Measurements from ENCODE around the gene GXYLT2.

The GXYLT2 gene

DNA sequence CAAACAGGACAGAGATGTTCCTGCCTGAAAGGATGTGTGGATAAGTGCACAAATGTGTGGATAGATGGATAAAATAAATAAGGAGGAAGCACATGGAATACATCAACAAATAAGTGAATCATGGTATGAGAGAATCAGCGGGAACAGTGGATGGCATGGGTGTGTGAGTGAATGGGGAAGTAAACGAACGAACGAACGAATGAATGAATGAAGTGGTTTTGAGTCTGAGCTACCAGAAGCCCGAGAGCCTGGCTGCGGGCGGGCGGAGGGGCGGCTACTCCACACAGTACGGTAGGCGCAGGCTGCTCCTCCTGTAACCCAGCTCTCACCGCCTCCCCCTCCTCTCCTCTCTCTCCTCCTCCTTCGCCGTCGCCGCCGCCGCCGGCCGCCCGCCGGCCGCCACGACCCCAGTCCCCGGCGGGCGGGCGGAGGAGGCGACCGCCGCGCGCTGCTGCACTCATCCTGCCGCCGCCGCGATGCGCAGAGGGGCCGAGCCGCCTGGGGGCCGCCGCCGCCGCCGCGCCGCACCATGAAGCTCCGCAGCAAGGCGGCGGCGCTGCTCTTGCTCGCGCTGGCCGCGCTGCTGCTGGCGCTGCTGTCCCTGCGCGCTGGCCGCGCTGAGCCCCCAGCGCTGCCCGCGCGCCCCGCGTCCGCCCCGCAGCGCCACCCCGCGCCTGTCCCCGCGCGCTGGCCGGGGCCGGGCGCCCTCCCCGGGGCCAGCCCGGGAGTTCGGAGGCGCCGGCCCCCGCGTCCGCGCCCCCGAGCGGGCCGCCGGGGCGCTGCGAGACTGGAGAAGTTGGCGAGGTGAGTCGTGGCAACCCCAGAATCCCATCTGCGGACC is at the start of gene GXYLT2:
TSS of gene GXYLT2 (plus strand) at position 342 of the 841 bp plus-strand sequence. CDS start at position 530, 188 bp downstream.
- DNase-seq = peak; percentile 19 to 31

- DNase-seq = no peak
Measured at GRCh38 chr3:72839057-72839456, 48.8 kb upstream of the GXYLT2 start.

GRCh38 chr3:72844436-72844993 is 43.3 kb upstream of the GXYLT2 start:
- DNase-seq = peak in 1 of 2 experiments; percentile 20

DNA sequence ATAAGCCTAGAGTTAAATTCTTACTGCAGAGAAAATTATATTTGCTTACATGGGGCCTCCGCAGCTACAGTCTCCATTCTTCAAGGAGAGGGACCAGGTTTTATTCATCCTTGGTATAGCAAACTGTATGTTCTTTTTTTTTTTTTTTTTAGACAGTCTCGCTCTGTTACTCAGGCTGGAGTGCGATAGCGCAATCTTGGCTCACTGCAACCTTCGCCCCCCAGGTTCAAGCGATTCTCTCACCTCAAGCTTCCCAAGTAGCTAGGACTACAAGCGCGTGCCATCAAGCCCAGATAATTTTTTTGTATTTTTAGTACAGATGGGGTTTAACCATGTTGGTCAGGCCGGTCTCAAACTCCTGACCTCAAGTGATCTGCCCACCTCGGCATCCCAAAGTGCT is 41.7 kb upstream of the GXYLT2 start:
- DNase-seq = no peak

GRCh38 chr3:72847282-72847681 is 40.6 kb upstream of the GXYLT2 start:
- DNase-seq = no peak

DNA sequence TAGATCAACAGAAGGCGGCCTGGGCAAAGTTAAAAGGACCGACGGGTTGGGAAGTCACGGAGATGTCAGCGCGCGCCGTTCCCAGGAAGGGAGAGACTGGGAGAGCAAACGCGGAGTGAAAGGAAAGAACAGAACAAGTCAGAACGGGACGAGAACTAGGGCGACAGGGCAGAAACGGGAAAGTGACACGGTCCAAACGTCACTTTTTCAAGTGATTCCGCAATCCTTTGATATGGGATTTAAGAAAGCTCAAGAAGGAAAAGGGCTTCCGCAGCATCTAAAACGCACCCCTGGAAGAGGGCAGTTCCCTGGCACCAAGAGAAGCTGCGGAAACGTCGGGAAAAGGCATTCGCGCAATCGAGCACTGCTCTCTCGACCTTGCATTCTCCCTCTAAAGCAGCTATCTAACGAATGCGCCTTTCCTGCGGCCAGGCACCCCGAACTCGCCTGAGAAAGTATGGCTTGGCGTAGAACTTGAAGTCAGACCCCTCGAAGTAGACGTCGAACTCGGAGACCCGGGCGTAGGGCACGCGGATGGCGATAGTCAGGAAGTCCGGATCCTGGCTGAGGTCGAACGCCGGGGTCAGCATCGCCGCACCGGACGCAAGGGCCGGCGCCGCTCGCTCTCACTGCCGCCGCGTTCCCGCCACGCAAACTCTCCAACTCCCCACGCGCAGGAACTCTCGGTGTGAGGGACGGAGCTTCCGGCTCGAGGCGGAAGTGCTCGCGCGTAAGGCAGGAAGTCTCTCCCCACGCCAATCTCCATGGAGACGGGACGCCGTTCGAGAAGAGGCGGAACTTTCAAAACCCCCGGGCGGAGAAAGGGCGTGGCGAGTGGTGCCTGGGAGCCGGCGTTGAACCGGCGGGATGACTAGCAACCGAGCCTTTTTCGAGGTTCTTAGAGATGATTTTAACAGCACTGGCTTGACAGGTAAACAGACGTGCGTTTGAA is 39.8 kb upstream of the GXYLT2 start, which contains the start of gene SHQ1:
TSS of gene SHQ1 (minus strand) at position 695 of the 952 bp plus-strand sequence. CDS start at position 590, 105 bp downstream.
- peak; percentile 98 for DNase-seq

GRCh38 chr3:72848703-72849081 is 39.2 kb upstream of the GXYLT2 start:
- DNase-seq = peak in 1 of 2 experiments; percentile 37

DNA sequence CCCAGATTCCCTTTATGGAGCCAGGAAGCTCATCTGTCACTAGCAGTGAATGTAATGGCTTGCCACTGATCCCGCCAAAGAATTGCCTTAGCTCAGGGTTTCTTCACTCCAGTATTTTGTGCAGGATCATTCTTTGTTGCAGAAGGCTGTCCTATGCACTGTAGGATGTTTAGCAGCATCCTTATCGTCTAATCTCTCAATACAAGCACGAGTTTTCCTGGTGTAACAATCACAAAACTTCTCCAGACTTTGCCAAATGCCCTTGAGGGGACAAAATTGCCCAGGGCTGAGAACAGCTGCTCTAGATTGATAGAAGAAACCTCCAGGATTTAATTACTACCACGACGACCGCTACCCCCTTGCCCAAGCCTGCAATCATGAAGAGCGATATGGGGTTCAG is 32.8 kb upstream of the GXYLT2 start:
- DNase-seq = no peak

- DNase-seq = no peak
Measured at GRCh38 chr3:72860053-72860452, 27.8 kb upstream of the GXYLT2 start.

DNA sequence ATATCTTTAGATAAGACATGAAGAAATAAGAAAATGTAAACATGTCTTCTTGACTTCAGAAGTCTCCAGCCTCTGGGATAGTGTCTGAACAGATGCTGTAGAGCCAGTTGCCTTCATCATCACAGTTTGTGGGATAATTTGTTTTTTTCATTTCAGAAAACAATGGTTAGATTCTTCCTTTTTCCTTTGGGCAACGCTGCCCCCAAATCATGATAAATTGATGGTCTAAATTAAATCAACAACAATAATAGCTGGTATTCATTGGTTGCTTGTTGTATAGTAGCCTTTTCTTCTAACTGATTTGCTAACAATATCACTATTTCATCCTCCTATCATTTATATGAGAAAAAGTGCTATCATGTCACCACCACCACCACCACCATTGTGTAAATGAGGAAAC is 27.0 kb upstream of the GXYLT2 start:
- DNase-seq = no peak

GRCh38 chr3:72862314-72863090 is 25.3 kb upstream of the GXYLT2 start:
- no peak for DNase-seq

DNA sequence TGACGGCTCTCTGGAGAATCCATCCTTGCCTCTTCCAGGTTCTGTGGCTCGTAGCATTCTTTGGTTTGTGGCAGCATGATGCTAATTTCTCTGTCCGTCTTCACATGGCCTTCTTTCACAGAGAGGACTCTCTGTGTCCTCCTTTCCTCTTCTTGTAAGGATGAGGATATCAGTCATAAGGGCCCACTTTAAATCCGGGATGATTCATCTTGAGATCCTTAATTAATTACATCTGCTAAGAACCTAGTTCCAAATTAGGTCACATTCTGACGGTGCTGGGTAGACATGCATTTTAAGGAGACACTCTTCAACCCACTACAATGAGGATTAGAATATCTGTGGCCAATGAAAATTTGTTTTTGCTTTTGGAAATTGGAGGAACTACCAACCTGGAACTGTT is 15.7 kb upstream of the GXYLT2 start:
- DNase-seq = no peak

GRCh38 chr3:72887343-72887704 is 522 bp upstream of the GXYLT2 start:
- no peak for DNase-seq

DNA sequence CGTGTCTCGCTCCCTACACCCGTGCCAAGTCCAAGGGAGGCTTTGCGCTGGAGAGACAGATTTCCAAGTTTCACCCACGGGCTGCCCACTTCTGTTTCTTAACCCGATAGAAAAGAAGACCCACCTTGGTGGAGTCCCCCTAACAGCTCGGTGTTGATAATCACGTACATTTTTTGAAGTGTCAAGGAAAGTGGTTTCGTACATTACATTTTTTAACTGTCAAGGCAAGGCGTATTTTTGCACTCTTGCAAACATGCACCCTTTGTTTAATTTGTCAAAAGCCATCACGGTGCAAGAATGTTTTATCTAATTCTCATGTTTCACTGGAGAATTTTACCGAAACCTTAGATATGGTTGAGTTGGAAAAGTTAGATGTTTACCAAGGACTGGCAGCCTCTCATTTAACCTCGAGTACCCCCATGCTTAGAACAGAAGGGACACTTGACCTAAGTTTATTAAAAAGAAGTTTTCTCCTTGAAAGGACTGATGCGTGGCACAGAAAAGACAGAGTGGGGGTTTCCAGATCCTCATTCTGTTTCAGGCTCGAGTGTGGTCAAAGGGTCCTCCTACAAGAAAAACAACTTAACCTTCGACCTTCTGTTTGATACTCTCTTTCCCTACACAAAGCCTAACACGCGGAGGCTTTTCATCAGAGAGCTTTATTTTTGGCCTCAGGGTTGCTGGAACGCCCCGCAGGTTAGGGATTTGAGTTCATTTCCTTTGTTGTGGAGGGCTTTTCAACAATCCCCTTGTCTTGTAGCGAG is 882 bp downstream of the GXYLT2 start:
- DNase-seq = peak; percentile 1 to 14

DNA sequence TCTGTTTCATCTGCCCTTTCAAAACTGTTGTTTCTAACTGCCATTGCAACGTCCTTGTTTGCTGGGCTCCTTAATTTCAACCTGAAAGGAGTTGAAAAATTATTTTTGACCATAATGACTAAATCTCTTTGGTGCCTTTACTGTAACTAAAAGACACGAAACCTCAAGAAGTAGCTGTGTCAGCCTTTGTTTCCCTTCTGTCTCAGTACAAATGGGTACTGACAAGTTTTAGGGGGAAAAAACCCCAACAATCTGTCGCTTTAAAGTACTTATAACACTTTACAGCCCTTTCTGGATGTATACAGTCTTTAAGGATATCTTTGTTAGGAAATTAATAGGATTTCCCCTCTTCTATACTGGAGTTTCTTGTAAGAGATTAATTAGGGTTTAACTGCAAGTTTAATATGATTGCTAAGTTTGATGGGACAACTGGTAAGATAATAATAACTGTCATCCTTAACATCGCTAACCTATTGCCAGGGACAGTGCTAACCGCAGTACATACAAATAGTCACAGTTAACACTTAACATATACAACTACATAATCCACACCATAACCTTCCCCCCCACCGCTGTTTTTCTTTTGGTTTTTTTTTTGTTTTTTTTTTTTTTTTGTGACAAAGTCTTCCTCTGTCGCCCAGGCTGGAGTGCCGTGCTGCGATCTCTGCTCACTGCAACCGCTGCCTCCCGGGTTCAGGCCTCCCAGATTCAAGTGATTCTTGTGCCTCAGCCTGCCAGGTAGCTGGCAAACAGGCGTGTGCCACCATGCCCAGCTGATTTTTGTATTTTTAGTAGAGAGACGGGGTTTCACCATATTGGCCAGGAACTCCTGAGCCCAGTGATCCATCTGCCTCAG is 1.7 kb downstream of the GXYLT2 start:
- DNase-seq = no peak

DNA sequence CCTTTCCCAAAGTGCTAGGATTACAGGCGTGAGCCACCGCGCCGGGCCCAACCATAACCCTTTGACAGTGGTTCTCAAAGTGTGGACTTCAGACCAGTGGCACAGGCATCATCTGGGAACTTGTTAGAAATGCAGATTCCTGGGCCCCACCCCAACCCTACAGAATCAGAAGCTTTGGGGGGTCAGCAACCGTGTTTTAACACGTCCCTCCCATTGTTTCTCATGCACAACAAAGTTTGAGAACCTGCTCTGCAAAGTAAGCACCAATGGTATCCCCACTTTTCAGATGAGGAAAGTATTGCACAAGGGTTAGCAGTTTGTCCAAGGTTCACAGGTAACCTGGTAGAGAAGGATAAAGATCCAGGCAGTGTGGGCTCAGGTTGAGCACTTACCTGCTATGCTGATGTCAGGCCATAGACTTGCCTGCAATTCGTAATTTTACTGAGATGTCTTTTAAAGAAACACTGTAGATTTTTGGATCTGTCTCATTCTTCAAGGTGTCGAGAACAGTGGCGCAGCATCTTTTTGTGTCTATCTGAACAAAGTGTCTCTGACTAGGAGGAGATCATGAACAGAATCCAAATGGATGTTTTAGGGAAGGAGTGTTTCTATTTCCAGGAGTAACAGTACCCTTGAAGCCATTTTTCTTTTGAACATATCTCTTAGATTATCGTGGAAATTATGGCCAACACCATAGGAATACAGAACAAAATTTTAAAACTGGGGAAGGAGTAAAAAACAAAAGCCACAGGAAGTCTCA is 2.5 kb downstream of the GXYLT2 start:
- DNase-seq = no peak

DNA sequence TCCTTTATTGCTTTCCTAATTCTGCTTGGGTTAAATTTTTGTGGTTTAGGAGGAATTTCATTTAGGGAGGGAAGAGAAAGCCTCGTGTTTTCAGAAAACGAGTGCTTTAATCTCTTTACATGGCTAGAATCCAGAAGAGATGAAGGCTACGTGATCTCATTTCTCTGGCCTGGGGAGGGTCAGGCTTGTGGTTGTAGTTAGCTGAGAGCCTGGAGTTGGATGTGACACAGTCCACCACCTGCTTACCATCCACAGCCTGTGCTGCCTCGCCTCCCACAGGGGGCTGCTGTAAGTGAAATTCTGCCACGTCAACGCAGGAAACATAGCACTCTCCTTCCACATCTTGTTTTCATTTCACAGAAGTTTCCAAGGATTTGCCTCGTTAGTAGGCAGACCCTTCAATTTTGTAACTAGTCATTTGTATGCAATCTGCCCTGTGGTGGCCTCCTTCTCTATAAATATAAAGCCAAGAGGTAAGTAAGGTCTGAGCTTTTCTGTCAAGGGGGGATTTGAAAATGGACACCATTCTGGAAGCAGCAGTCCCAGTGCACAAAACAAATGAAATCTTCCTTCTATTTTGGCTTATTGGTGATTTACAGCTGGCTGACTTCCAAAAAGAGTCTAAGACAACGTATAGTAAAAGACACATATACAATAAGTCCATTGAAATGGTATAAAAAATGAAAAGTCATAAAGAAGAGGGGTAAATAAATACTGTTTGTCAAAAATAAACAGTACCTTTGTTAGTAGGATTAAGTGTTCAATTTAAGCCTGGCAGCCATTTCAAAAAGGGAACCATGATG is 3.4 kb downstream of the GXYLT2 start:
- no peak for DNase-seq

GRCh38 chr3:72892081-72892775 is 4.4 kb downstream of the GXYLT2 start:
- no peak for DNase-seq

All from activated CD4-positive, alpha-beta T cell treated with anti-CD3 and anti-CD28 coated beads, Interleukin-2, amount 50 U/mL, for 48 hours (primary cell).